EH (cell line): Measurements from ENCODE around the gene STAT3.
"Not testable (repeated sequence)": the region's sequence is repeated elsewhere in the genome, so short reads cannot be mapped to it uniquely, and the experiment has no call there.

Experiments used
- DNase-seq: peaks from one replicate; pipeline ENCODE4 v3.0.0-alpha.2; 2015; ENCODE audit warnings: low read depth

The STAT3 gene

GRCh38 chr17:42386777-42387657 is 1.2 kb downstream of the STAT3 start:
- DNase-seq, result peak; percentile 56

GRCh38 chr17:42381898-42382297 is 6.3 kb downstream of the STAT3 start:
- DNase-seq, result no peak

- DNase-seq, result no peak
Observed at GRCh38 chr17:42380935-42381334, 7.3 kb downstream of the STAT3 start.

GRCh38 chr17:42378959-42379594 is 9.2 kb downstream of the STAT3 start:
- DNase-seq, result peak; percentile 52

- no peak for DNase-seq
Observed at GRCh38 chr17:42378359-42378958, 9.8 kb downstream of the STAT3 start.

GRCh38 chr17:42373896-42374295 is 14.3 kb downstream of the STAT3 start:
- no peak for DNase-seq

- DNase-seq, result no peak
Observed at GRCh38 chr17:42372142-42372541, 16.1 kb downstream of the STAT3 start.

- DNase-seq, result not testable (repeated sequence)
Observed at GRCh38 chr17:42368797-42369561, 19.3 kb downstream of the STAT3 start.

- DNase-seq, result not testable (repeated sequence)
Observed at GRCh38 chr17:42368310-42368709, 19.9 kb downstream of the STAT3 start.

GRCh38 chr17:42366176-42367023 is 21.8 kb downstream of the STAT3 start:
- not testable (repeated sequence) for DNase-seq

GRCh38 chr17:42365136-42365535 is 23.1 kb downstream of the STAT3 start:
- peak; percentile 83 for DNase-seq

GRCh38 chr17:42363767-42364585 is 24.3 kb downstream of the STAT3 start:
- DNase-seq, result peak; percentile 83

- DNase-seq, result no peak
Observed at GRCh38 chr17:42363231-42363630, 25.0 kb downstream of the STAT3 start.

GRCh38 chr17:42362245-42362961 is 25.8 kb downstream of the STAT3 start:
- peak; percentile 41 for DNase-seq

GRCh38 chr17:42361781-42362186 is 26.5 kb downstream of the STAT3 start:
- no peak for DNase-seq

GRCh38 chr17:42360388-42360787 is 27.9 kb downstream of the STAT3 start:
- peak; percentile 67 for DNase-seq

- no peak for DNase-seq
Observed at GRCh38 chr17:42359133-42359532, 29.1 kb downstream of the STAT3 start.

GRCh38 chr17:42358434-42358833 is 29.8 kb downstream of the STAT3 start:
- DNase-seq, result no peak

GRCh38 chr17:42354956-42355843 is 33.0 kb downstream of the STAT3 start:
- peak; percentile 66 for DNase-seq
